ENCODE data around the gene CTNNBIP1.

GRCh38 chr1:9884805-9885204, 25.3 kb downstream of the CTNNBIP1 start:
- TF ChIP-seq CHD1 (IDR thresholded peaks at IDR 0.05; ENCODE audit: low read depth, low read length) (no peak), EP300 (IDR thresholded peaks at IDR 0.05; ENCODE audit: borderline replicate concordance in 1 of 2, low read depth in 2 of 2, low read length in 2 of 2) (no peak), ATF3 (IDR thresholded peaks at IDR 0.05; ENCODE audit: insufficient read depth, low read depth, low read length) (no peak), CTCF (IDR thresholded peaks at IDR 0.05; ENCODE audit: control extremely low read depth in 1 of 3, insufficient read depth in 1 of 3, low read depth in 1 of 3, low read length in 3 of 3) (no peak), SP1 (IDR thresholded peaks at IDR 0.05; ENCODE audit: low read depth, low read length) (no peak), SIN3A (conservative IDR thresholded peaks at IDR 0.05 in 1 of 2, IDR thresholded peaks at IDR 0.05 in 1 of 2; ENCODE audit: low read depth in 1 of 2, low read length in 2 of 2) (no peak), USF2 (IDR thresholded peaks at IDR 0.05; ENCODE audit: low read length) (no peak), POLR2A (IDR thresholded peaks at IDR 0.05; ENCODE audit: control extremely low read depth in 1 of 2, low read depth in 2 of 2, low read length in 2 of 2) (no peak), SP2 (IDR thresholded peaks at IDR 0.05; ENCODE audit: low read length) (no peak), RAD21 (IDR thresholded peaks at IDR 0.05 in 1 of 2, conservative IDR thresholded peaks at IDR 0.05 in 1 of 2; ENCODE audit: low read depth in 2 of 2, low read length in 2 of 2) (no peak), RBBP5 (IDR thresholded peaks at IDR 0.05; ENCODE audit: borderline replicate concordance, low read depth, low read length) (no peak), CHD2 (IDR thresholded peaks at IDR 0.05; ENCODE audit: low read length) (no peak), EZH2 (IDR thresholded peaks at IDR 0.05; ENCODE audit: low read depth, low read length, severe bottlenecking) (no peak)
